Lower leg skin (tissue), 4 donors: ENCODE measurements around the gene ALDH1A1. TPM values are rescaled to one million over a fixed set of nuclear protein-coding genes. Genes with fewer than 3 reads are reported as not detected.

Experiments
- DNase-seq, 2 donors: peaks; one replicate each; pipeline ENCODE4 v3.0.0-alpha.2; 2019; ENCODE audit warnings: low spot score in 2 of 2
- H3K4me3 ChIP-seq: fragments of 200-600 bp; sonication (generic); 2 replicates; pipeline ENCODE4 v1.5.1; 2017; ENCODE audit warnings: mild to moderate bottlenecking, low read depth; ENCODE audit not compliant: poor library complexity, severe bottlenecking
- CTCF ChIP-seq, 3 donors: fragments of 450-650 bp; IDR thresholded peaks; one replicate each; pipeline ENCODE4 v1.5.1; 2016; ENCODE audit warnings: antibody characterized with exemption in 3 of 3, mild to moderate bottlenecking in 3 of 3, moderate library complexity in 2 of 3
- POLR2A ChIP-seq, 2 donors: fragments of 450-650 bp; IDR thresholded peaks; one replicate each; pipeline ENCODE4 v1.6.1; 2016 to 2017; ENCODE audit warnings: antibody characterized with exemption in 2 of 2, mild to moderate bottlenecking in 1 of 2, moderate library complexity in 1 of 2
- WGBS, 2 donors: methylation state at CpG; one replicate each; pipeline ENCODE4 v1.1.5; 2018; 5-methylcytosine and 5-hydroxymethylcytosine counted together
- intact Hi-C: fragments of 100-400 bp; cut with DNase I; formaldehyde crosslinking; loops from one replicate; pipeline ENCODE4 v1.15.0; 2023; ENCODE audit warnings: low total_unique reads
- total RNA-seq, 4 donors: library from RNA; depleted of rRNA; stranded (reverse); fragments of >200 nt; gene quantifications; one replicate each; pipeline ENCODE4 v1.1.0, GENCODE V29; 2016

Gene ALDH1A1
- total RNA-seq, 4 donors from 2014 or later, result 8.8 to 18.5 (median 13.1) TPM

- TF ChIP-seq CTCF (IDR thresholded peaks at IDR 0.05), result no peak
- intact Hi-C loops, result no loop called here
- WGBS, 2 donors, result 66 to 74% methylated on average over 3 of the region's 3 CpGs
- H3K4me3 ChIP-seq, result no peak overlapping the region
- DNase-seq, result no peak
Observed at GRCh38 chr9:72932619-72933018, 20.2 kb downstream of the ALDH1A1 start.

- no peak for DNase-seq
- H3K4me3 ChIP-seq, result no peak overlapping the region
- intact Hi-C loops, result no loop called here
- TF ChIP-seq POLR2A (IDR thresholded peaks at IDR 0.05) (no peak), CTCF (IDR thresholded peaks at IDR 0.05) (no peak)
Observed at GRCh38 chr9:72931897-72932296, 21.0 kb downstream of the ALDH1A1 start.

GRCh38 chr9:72931437-72931836, 21.4 kb downstream of the ALDH1A1 start:
- intact Hi-C loops, result no loop called here
- 69 to 74% methylated on average over 1 of the region's 1 CpG for WGBS, 2 donors
- DNase-seq, result no peak
- no peak overlapping the region for H3K4me3 ChIP-seq
- TF ChIP-seq CTCF (IDR thresholded peaks at IDR 0.05) (no peak), POLR2A (IDR thresholded peaks at IDR 0.05) (no peak)

GRCh38 chr9:72930828-72931227, 22.0 kb downstream of the ALDH1A1 start:
- intact Hi-C loops, result no loop called here
- no peak for DNase-seq
- H3K4me3 ChIP-seq, result no peak overlapping the region
- TF ChIP-seq POLR2A (IDR thresholded peaks at IDR 0.05) (no peak), CTCF (IDR thresholded peaks at IDR 0.05) (no peak)
- 92 to 94% methylated on average over 10 of the region's 10 CpGs for WGBS, 2 donors

- H3K4me3 ChIP-seq, result no peak overlapping the region
- no peak for TF ChIP-seq POLR2A (IDR thresholded peaks at IDR 0.05)
- no peak for DNase-seq
- intact Hi-C loops, result no loop called here
- 82 to 91% methylated on average over 1 of the region's 1 CpG for WGBS, 2 donors
Observed at GRCh38 chr9:72929542-72929941, 23.3 kb downstream of the ALDH1A1 start.

- 93 to 98% methylated on average over 4 of the region's 4 CpGs for WGBS, 2 donors
- no peak for DNase-seq
- intact Hi-C loops, result no loop called here
- TF ChIP-seq POLR2A (IDR thresholded peaks at IDR 0.05) (no peak), CTCF (IDR thresholded peaks at IDR 0.05) (no peak)
- H3K4me3 ChIP-seq, result no peak overlapping the region
Observed at GRCh38 chr9:72928042-72928507, 24.8 kb downstream of the ALDH1A1 start.
